ENCODE results near the gene PRICKLE2. TPM values are rescaled to one million over a fixed set of nuclear protein-coding genes. Genes with fewer than 3 reads are reported as not detected.

PRICKLE2 gene
- total and polyA plus RNA-seq, 2 donors = 1.0 to 1.2 TPM

DNA sequence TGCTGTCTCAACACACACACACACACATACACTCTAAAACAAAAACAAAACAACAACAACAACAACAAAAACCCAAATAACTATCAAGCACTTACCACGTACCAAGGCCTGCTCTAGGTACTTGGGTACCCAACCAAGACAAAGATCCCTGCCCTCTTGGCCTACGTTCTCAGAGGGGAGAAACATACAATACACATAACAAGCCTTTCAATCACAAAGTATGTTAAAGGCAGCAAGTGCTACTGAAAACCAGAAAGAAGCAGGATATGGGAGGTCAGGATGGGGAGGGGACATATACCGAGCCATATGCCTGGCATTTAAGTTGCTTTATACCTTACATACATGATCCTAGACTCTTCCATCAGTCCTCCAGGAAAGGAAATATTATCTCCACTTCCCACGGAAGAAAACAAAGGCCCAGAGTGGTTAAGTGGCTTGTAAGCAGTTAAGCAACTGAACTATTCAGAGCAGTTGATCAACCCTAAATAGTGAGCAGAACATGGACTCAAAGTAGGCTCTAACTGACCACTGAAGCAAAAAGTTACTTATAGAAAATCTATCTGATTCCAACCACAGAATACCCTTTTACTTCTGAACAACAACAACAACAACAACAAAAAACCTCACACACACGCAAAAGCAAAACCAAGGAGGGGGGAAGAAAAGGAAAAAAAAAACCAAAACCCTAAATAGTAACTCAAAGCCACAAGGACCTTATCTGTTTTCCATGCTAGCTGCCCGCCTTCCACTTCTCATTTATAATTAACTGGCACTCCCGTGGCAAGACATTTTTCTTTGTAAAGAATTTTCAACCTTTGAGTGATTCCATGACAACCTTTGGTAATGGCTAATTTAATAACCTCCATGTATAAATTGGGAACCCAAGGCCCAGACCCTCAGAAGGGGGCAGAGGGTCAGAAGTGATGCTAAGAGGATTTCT, 21.0 kb downstream of the PRICKLE2 start:
- no peak for DNase-seq (ENCODE audit: low read depth in 6 of 9, low spot score in 9 of 9)
- WGBS = 52% methylated on average over 7 of the region's 7 CpGs
- H3K27ac ChIP-seq (ENCODE audit: low read depth in 1 of 2, low read length in 1 of 2) = no peak overlapping the region

DNA sequence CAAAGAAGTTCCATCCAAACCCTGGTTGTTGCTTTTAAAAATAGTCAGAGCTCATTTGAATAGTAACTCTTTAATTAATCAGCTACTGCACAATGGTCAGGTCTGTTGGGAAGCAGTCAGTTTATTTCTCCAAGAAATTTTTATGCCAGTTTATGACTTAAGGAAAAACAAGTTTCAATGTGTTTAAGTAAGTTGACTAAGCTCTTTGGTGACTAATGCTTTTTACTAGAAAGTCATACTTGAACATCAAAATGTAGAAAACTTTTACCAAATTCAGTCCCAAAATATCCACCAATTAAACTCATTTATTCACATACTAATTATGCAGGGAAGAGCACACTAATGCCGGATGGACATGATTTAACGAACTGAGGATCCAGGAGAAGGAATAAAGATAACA, 22.1 kb downstream of the PRICKLE2 start:
- Histone ChIP-seq H3K4me1 (ENCODE audit: control insufficient read depth in 2 of 2, insufficient read depth in 2 of 2, low read length in 2 of 2) (no peaks in the 10 kb centered on the region), H3K36me3 (ENCODE audit: control insufficient read depth in 2 of 2, insufficient read depth in 2 of 2, low read length in 1 of 2) (no peaks in the 10 kb centered on the region), H3K27ac (ENCODE audit: low read depth in 1 of 2, low read length in 1 of 2) (no peak overlapping the region), H3K27me3 (ENCODE audit: control insufficient read depth in 2 of 2, insufficient read depth in 1 of 2, low read length in 1 of 2) (no peaks in the 10 kb centered on the region), H3K9me3 (ENCODE audit: control insufficient read depth in 2 of 2, insufficient read depth in 1 of 2, low read length in 1 of 2) (no peaks in the 10 kb centered on the region), H3K4me3 (ENCODE audit: low read length in 2 of 2) (no peak overlapping the region)
- DNase-seq (ENCODE audit: low read depth in 6 of 9, low spot score in 9 of 9) = no peak
- WGBS = 89% methylated on average over 2 of the region's 2 CpGs

More for the DNA sequence above, 21.0 kb downstream of the PRICKLE2 start:
- no peaks in the 10 kb centered on the region for H3K4me1 ChIP-seq (ENCODE audit: control insufficient read depth in 2 of 2, insufficient read depth in 2 of 2, low read length in 2 of 2)
- H3K4me3 ChIP-seq (ENCODE audit: low read length in 2 of 2) = no peak overlapping the region
- H3K9me3 ChIP-seq (ENCODE audit: control insufficient read depth in 2 of 2, insufficient read depth in 1 of 2, low read length in 1 of 2) = no peaks in the 10 kb centered on the region
- no peaks in the 10 kb centered on the region for H3K36me3 ChIP-seq (ENCODE audit: control insufficient read depth in 2 of 2, insufficient read depth in 2 of 2, low read length in 1 of 2)
- H3K27me3 ChIP-seq (ENCODE audit: control insufficient read depth in 2 of 2, insufficient read depth in 1 of 2, low read length in 1 of 2) = no peaks in the 10 kb centered on the region

DNA sequence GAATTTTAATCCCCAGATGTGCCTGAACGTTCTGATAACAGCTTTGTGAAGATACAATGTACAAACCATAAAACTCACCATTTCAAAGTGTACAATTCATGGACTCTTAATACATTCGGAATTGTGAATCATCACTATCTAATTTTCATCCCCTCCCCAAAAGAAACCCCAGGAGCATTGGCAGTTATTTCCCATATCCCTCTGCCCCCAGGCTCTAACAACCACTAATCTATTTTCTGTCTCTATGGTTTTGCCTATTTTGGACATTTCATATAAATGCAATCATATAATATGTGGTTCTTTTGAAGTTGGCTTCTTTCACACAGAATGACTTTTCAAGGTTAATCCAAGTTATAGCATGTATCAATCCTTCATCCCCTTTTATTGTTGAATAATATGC, 25.3 kb downstream of the PRICKLE2 start:
- Histone ChIP-seq H3K4me1 (ENCODE audit: control insufficient read depth in 2 of 2, insufficient read depth in 2 of 2, low read length in 2 of 2) (no peaks in the 10 kb centered on the region), H3K27me3 (ENCODE audit: control insufficient read depth in 2 of 2, insufficient read depth in 1 of 2, low read length in 1 of 2) (no peaks in the 10 kb centered on the region), H3K36me3 (ENCODE audit: control insufficient read depth in 2 of 2, insufficient read depth in 2 of 2, low read length in 1 of 2) (no peaks in the 10 kb centered on the region), H3K9me3 (ENCODE audit: control insufficient read depth in 2 of 2, insufficient read depth in 1 of 2, low read length in 1 of 2) (no peaks in the 10 kb centered on the region), H3K4me3 (ENCODE audit: low read length in 2 of 2) (no peak overlapping the region), H3K27ac (ENCODE audit: low read depth in 1 of 2, low read length in 1 of 2) (no peak overlapping the region)
- 83% methylated on average over 2 of the region's 2 CpGs for WGBS
- DNase-seq (ENCODE audit: low read depth in 6 of 9, low spot score in 9 of 9) = no peak

DNA sequence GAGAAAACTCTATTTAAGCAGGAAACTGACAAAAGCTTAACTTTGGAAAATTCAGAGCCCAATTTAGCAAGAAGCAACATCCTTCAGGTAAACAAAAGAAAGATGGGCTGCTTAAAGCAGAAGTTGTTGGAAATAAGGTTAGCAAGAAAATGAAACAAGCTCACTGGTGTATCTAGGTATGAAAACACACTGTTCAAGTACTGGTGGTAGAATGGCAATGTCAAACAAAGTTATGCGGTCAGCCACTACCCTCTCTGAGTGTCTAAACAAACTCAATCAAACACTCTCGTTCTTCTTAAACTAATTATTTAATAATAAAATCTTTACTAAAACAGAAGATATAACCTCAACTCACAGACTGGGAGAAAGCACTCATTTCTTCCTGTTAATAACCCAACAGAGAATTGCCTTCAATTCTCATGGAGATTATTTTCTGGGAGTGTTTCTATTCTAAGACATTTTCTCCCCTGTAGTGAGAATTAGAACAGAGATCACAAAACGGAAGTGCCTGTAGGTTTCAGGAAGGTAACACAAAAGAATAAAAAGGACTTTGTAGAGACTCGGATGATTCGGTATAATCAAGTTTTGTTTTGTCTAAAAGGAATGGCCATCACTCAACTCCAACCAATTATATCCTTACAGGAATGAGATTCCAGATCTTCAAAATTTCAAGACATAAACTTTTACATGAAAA, 28.9 kb downstream of the PRICKLE2 start:
- H3K27ac ChIP-seq (ENCODE audit: low read depth in 1 of 2, low read length in 1 of 2) = no peak overlapping the region
- no peak for DNase-seq (ENCODE audit: low read depth in 6 of 9, low spot score in 9 of 9)

DNA sequence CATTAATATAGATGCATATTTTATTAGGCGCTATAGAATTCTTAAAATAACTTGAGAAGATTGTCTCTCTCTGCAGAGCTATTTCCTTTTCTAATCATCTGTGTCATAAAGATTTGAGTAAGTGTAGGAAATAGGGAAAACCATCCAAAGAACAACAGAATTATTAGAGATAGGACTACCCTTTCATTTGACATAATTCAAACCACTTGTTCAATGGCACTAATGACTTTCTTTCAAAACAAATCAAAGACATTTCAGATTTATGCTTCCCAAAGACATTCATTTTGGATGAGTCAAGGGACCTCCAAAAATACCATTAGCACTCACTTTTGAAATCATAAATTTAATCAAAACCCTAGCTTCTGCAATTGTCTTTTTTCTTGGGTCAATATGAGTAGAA, 29.5 kb downstream of the PRICKLE2 start:
- WGBS = 99% methylated on average over 1 of the region's 1 CpG
- H3K4me3 ChIP-seq (ENCODE audit: low read length in 2 of 2) = no peak overlapping the region
- DNase-seq (ENCODE audit: low read depth in 6 of 9, low spot score in 9 of 9) = no peak
- H3K27me3 ChIP-seq (ENCODE audit: control insufficient read depth in 2 of 2, insufficient read depth in 1 of 2, low read length in 1 of 2) = no peaks in the 10 kb centered on the region
- peaks cover 0 to 2% of the 10 kb centered on the region in 2 donors for H3K9me3 ChIP-seq (ENCODE audit: control insufficient read depth in 2 of 2, insufficient read depth in 1 of 2, low read length in 1 of 2)
- H3K36me3 ChIP-seq (ENCODE audit: control insufficient read depth in 2 of 2, insufficient read depth in 2 of 2, low read length in 1 of 2) = no peaks in the 10 kb centered on the region
- H3K4me1 ChIP-seq (ENCODE audit: control insufficient read depth in 2 of 2, insufficient read depth in 2 of 2, low read length in 2 of 2) = no peaks in the 10 kb centered on the region
- no peak overlapping the region for H3K27ac ChIP-seq (ENCODE audit: low read depth in 1 of 2, low read length in 1 of 2)

More for the DNA sequence above, 28.9 kb downstream of the PRICKLE2 start:
- WGBS = 97% methylated on average over 5 of the region's 5 CpGs
- no peaks in the 10 kb centered on the region for H3K36me3 ChIP-seq (ENCODE audit: control insufficient read depth in 2 of 2, insufficient read depth in 2 of 2, low read length in 1 of 2)
- no peak overlapping the region for H3K4me3 ChIP-seq (ENCODE audit: low read length in 2 of 2)
- no peaks in the 10 kb centered on the region for H3K4me1 ChIP-seq (ENCODE audit: control insufficient read depth in 2 of 2, insufficient read depth in 2 of 2, low read length in 2 of 2)
- H3K9me3 ChIP-seq (ENCODE audit: control insufficient read depth in 2 of 2, insufficient read depth in 1 of 2, low read length in 1 of 2) = peaks cover 0 to 2% of the 10 kb centered on the region in 2 donors
- no peaks in the 10 kb centered on the region for H3K27me3 ChIP-seq (ENCODE audit: control insufficient read depth in 2 of 2, insufficient read depth in 1 of 2, low read length in 1 of 2)

DNA sequence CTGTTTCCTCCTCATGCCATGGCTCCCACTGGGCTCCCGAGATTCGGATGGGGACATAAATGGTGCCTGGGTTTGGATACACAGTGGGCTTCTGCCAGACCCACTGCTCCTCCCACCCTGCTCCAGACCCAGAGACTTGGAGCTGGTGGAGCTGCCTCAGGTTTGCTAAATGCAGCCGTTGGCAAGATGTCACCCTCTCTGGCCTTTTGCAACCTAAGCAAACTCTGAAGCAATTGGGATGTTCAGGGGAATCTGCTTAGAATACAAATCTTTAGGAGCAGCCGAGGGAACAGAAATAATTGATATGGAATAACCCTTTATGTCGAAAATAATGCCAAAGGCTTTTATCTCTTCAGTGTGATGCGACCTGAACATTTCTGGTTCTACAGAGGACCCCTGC, 33.4 kb downstream of the PRICKLE2 start:
- Histone ChIP-seq H3K4me1 (ENCODE audit: control insufficient read depth in 2 of 2, insufficient read depth in 2 of 2, low read length in 2 of 2) (no peaks in the 10 kb centered on the region), H3K27ac (ENCODE audit: low read depth in 1 of 2, low read length in 1 of 2) (no peak overlapping the region)

DNA sequence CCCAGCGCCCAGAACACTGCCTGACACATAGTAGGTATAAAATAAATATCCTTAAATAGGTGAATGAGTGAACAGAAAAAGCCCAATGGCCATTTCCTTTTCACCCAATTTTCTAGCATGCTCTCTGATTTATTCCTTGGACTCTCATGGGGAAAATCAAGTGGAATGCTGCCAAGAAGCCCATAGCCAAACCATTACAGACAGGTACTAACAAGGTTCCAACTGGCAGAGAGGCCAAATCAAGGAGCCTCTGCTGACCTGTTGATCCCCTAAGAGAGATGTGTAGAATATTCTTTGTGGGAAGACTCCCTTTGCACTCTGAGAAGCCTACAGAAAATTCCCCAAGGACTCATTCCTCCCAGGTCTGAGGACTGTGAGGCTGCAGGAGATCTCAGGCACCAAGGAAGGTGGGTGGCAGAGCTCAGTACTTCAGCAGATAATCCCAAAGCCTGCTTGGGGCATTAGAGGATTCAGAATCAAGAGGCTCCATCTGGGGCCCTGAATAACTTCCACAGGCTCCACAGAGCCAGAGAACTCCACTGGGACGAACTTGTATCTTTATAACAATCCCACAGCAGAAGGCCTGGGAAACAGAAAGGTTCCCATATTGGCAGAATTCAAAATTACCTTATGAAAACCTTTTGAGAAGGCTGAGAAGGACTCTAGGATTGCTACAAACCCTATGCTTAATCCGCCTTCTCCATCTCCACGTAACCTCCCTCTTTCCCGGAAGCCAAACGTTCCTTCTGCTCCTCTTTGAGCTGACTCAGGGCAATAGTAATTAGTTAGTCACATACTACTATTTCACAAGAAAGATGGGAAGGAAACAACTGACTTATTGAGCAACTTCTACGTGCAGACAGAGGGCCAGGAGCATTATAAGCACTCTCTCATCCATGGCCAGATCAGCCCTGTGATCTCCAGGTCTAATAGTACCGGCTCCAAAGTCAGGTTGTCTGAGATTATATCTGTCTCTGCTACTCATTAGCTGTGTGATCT, 34.5 kb downstream of the PRICKLE2 start:
- DNase-seq (ENCODE audit: low read depth in 6 of 9, low spot score in 9 of 9) = no peak
- Histone ChIP-seq H3K27ac (ENCODE audit: low read depth in 1 of 2, low read length in 1 of 2) (no peak overlapping the region), H3K9me3 (ENCODE audit: control insufficient read depth in 2 of 2, insufficient read depth in 1 of 2, low read length in 1 of 2) (peaks cover 0 to 2% of the 10 kb centered on the region in 2 donors), H3K4me3 (ENCODE audit: low read length in 2 of 2) (no peak overlapping the region), H3K36me3 (ENCODE audit: control insufficient read depth in 2 of 2, insufficient read depth in 2 of 2, low read length in 1 of 2) (no peaks in the 10 kb centered on the region), H3K4me1 (ENCODE audit: control insufficient read depth in 2 of 2, insufficient read depth in 2 of 2, low read length in 2 of 2) (no peaks in the 10 kb centered on the region), H3K27me3 (ENCODE audit: control insufficient read depth in 2 of 2, insufficient read depth in 1 of 2, low read length in 1 of 2) (no peaks in the 10 kb centered on the region)
- WGBS = 90% methylated on average over 8 of the region's 8 CpGs

More for the DNA sequence above, 33.4 kb downstream of the PRICKLE2 start:
- Histone ChIP-seq H3K4me3 (ENCODE audit: low read length in 2 of 2) (no peak overlapping the region), H3K9me3 (ENCODE audit: control insufficient read depth in 2 of 2, insufficient read depth in 1 of 2, low read length in 1 of 2) (peaks cover 0 to 2% of the 10 kb centered on the region in 2 donors), H3K27me3 (ENCODE audit: control insufficient read depth in 2 of 2, insufficient read depth in 1 of 2, low read length in 1 of 2) (no peaks in the 10 kb centered on the region), H3K36me3 (ENCODE audit: control insufficient read depth in 2 of 2, insufficient read depth in 2 of 2, low read length in 1 of 2) (no peaks in the 10 kb centered on the region)
- no peak for DNase-seq (ENCODE audit: low read depth in 6 of 9, low spot score in 9 of 9)
- 91% methylated on average over 6 of the region's 6 CpGs for WGBS

DNA sequence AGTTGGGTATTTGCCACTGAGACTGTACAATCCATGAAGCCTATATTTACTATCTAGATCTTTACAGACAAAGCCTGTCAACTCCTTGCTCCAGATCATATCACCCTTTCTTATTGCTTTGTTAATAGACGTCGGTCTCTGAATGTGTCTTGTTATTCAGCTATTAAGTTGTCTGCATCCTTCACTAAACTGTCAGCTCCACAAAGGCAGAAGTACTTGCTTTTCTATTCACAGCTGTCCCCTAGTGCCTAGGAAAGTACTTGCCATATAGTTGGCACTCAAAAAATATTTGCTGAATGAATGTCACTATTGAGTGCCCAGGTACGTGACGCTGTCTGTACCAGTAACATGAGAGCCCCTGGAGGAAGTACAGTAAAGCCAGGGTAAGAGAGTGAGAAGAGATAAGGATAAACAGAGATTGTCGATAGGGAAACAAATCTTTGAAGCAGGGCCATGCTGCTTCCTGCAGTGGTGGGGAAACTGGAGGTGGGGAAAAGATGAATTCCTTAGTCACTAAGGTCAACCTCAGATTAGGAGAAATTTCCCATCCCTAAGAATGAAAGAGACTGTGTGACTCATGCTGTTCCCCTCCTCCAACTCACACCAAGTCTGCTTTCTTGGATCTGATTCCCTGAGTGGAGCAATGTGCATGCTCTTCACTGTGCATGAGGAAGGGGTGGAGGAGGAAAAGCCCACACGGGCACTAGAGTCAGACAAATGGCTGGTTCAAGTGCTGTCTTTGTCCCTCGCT, 36.3 kb downstream of the PRICKLE2 start:
- Histone ChIP-seq H3K27me3 (ENCODE audit: control insufficient read depth in 2 of 2, insufficient read depth in 1 of 2, low read length in 1 of 2) (no peaks in the 10 kb centered on the region), H3K9me3 (ENCODE audit: control insufficient read depth in 2 of 2, insufficient read depth in 1 of 2, low read length in 1 of 2) (no peaks in the 10 kb centered on the region), H3K4me3 (ENCODE audit: low read length in 2 of 2) (no peak overlapping the region), H3K4me1 (ENCODE audit: control insufficient read depth in 2 of 2, insufficient read depth in 2 of 2, low read length in 2 of 2) (no peaks in the 10 kb centered on the region), H3K36me3 (ENCODE audit: control insufficient read depth in 2 of 2, insufficient read depth in 2 of 2, low read length in 1 of 2) (no peaks in the 10 kb centered on the region), H3K27ac (ENCODE audit: low read depth in 1 of 2, low read length in 1 of 2) (no peak overlapping the region)
- no peak for DNase-seq (ENCODE audit: low read depth in 6 of 9, low spot score in 9 of 9)
- 78% methylated on average over 7 of the region's 7 CpGs for WGBS
